HG02763 (cell line): ENCODE results near the gene ANO9.
"Not testable (repeated sequence)": the region's sequence is repeated elsewhere in the genome, so short reads cannot be mapped to it uniquely, and the experiment has no call there.

Experiments
- ATAC-seq: cut with Tn5 transposase; IDR thresholded peaks from one replicate; pipeline ENCODE4 v1.9.1; 2021; ENCODE audit warnings: mild to moderate bottlenecking, moderate library complexity; ENCODE audit not compliant: unreplicated experiment

Gene ANO9

GRCh38 chr11:417652-418342 is 24.0 kb downstream of the ANO9 start:
- ATAC-seq: no peak

GRCh38 chr11:416757-417621 is 24.8 kb downstream of the ANO9 start:
- ATAC-seq: no peak

- ATAC-seq: no peak
These were observed 25.6 kb downstream of the ANO9 start for GRCh38 chr11:416051-416756.

GRCh38 chr11:415640-416041 is 26.2 kb downstream of the ANO9 start:
- no peak for ATAC-seq

GRCh38 chr11:414318-414857 is 27.4 kb downstream of the ANO9 start:
- no peak for ATAC-seq

- no peak for ATAC-seq
These were observed 28.4 kb downstream of the ANO9 start for GRCh38 chr11:413120-414081.

- ATAC-seq: no peak
These were observed 29.1 kb downstream of the ANO9 start for GRCh38 chr11:412641-413119.

GRCh38 chr11:411520-411919 is 30.3 kb downstream of the ANO9 start:
- ATAC-seq: not testable (repeated sequence)

- not testable (repeated sequence) for ATAC-seq
These were observed 31.1 kb downstream of the ANO9 start for GRCh38 chr11:410711-411110.

- no peak for ATAC-seq
These were observed 32.0 kb downstream of the ANO9 start for GRCh38 chr11:409600-410483.

GRCh38 chr11:409008-409599 is 32.7 kb downstream of the ANO9 start:
- ATAC-seq: no peak

GRCh38 chr11:408154-409007 is 33.4 kb downstream of the ANO9 start:
- ATAC-seq: no peak

GRCh38 chr11:407651-408123 is 34.1 kb downstream of the ANO9 start:
- no peak for ATAC-seq

- ATAC-seq: peak; percentile 48
These were observed 34.8 kb downstream of the ANO9 start for GRCh38 chr11:406796-407650.

- ATAC-seq: no peak
These were observed 35.6 kb downstream of the ANO9 start for GRCh38 chr11:405954-406795.
